SKM-1 (cell line): ENCODE measurements around the gene ATP8B3.

Experiments
- DNase-seq: peaks from one replicate; lab custom pipeline; 2025; ENCODE audit not compliant: unreplicated experiment; lab: John Stamatoyannopoulos, UW

The ATP8B3 gene

DNA sequence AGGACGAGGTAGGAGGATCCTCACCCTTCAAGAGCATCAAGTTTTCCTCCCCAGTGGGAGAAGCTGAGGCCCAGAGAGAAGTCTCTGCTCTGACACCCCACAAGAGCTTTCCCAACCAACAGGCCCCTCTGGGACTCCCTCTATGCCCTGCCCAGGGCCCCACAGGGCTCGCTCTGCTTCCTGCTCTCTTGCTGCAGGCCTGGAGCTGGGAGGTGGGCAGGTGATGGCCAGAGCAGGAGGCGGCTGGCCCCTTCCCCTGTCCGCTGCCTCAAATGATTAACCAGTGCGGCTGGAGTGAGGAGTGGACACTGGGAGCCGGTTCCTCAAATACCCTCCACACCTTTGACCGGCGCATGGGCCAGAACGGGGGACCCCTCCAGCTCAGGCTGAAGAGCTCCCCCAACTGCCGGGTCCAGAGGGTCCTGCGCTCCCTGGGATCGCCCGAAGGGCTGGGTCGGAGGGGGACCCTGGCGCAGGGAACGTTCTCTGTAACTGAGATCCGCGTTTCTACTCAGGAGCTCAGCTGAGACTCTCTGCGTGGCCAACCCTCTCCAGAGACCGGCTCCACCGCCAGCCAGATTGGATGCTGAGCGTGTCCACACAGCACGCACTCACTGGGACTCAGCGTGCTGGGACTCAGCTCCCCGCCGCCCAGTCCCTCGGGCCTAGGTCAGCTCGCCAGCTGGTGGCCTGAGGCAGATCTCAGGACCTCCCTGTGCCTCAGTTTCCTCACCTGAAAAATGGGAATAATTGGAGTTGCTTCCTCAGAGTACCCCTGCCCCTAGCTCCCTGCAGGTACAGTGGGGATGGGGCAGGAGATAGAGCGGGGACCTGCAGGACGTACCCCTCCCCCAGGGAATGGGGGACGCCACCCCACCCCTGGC lies 65.4 kb downstream of the ATP8B3 start:
- no peak for DNase-seq

- DNase-seq = no peak
Measured at GRCh38 chr19:1745589-1746031, 66.5 kb downstream of the ATP8B3 start.

GRCh38 chr19:1744822-1745563 lies 67.1 kb downstream of the ATP8B3 start:
- DNase-seq = no peak

- no peak for DNase-seq
Measured at GRCh38 chr19:1744133-1744665, 67.9 kb downstream of the ATP8B3 start.

DNA sequence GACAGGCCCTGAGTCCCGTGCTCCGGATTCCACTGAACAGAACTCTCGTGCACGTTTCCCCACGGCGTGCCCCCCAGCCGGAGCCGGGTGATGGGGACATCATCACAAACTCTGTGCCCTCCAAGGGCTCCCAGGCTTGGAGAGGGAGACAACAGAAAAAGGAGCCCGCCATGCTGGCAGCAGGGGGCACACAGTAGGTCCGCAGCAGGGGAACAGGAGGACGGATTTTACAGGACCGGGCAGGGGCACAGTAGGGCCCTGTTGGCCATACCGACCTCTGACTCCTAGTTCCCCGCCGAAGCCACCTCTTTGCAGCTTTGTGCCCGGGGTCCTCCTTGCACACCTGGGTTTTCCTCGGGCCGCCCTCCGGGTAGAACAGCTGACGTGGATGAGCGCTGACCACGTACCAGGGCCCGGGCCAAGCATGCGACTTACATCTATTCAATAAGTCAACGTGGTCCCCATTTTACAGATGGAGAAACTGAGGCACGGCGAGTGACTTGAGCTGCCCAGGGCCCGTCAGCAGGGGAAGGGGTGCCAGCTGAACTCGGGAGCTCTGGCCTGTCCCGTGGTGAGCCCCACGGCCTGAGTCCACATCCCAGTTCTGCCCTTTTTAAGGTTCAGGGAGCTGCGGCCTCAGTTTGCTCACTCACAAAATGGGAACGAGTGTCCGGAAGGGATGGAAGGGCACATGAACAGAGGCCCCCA lies 68.9 kb downstream of the ATP8B3 start:
- DNase-seq = no peak

GRCh38 chr19:1739960-1740629 lies 72.0 kb downstream of the ATP8B3 start:
- DNase-seq = no peak

DNA sequence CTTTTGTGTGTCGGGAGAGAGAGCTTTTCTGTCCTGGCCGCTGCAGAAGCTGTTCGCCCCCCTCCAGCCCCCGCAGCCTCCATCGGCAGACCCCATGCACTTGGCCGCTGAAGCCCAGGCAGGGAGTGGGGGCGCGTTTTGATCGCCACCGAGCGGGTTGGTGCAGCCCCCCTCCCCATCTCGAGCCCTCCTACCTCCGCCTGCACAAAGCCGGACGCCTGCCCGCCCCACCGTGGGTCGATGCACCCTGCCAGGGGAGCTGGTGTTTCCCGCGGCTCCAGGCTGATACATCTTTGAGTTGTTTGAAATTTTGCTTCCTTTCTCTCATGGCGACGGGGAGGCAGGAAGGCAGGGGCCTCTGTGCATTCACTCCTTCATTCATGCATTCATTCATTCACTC lies 75.1 kb downstream of the ATP8B3 start:
- no peak for DNase-seq

GRCh38 chr19:1736280-1736679 lies 75.8 kb downstream of the ATP8B3 start:
- no peak for DNase-seq

DNA sequence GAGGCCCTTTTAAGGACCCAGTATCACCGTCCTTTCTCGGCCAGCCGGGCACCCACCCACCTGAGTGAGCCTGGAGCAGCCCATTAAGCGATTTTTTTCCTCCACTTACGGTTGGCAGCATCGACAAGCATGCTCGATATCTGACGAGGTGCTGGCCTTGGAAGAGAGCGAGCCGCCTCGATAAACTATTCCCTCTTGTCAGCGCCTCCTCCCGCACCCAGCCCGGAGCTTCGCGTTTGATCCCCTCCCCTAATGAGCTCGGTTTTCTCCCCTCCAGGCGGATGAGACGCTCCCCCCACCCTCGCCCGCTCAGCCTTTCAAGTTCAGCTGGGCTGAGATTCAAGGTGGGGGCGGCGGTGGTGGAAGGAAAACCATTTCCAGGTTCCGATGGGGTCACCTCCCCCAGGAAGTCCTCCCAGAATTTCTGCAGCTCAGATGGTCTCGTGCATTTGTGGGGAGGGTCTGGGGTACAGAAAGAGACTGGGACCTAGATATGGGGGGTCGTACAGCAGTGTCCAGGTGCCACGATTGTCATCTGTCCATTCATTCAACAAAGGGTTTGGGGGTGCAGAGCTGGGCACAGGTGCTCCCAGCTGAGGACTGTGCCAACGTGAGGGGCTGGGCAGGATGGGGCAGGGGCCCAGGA lies 77.6 kb downstream of the ATP8B3 start:
- no peak for DNase-seq
